Uterus (tissue), 2 donors: Measurements from ENCODE around the gene VKORC1.

Experiments
- CTCF ChIP-seq, 4 experiments: fragments of 200-600 bp in 2 of 4; fragments of 450-650 bp in 2 of 4; sonication (generic) in 2 of 4; IDR thresholded peaks; one replicate each; pipeline ENCODE4 v1.5.1; 2016 to 2019; ENCODE audit warnings: antibody characterized with exemption in 4 of 4, mild to moderate bottlenecking in 2 of 4, moderate library complexity in 1 of 4
- POLR2A ChIP-seq, 2 donors: fragments of 450-650 bp; IDR thresholded peaks; one replicate each; pipeline ENCODE4 v1.6.1; 2016; ENCODE audit warnings: antibody characterized with exemption in 2 of 2, mild to moderate bottlenecking in 1 of 2, moderate library complexity in 1 of 2

GRCh38 chr16:31108794-31109558, 14.4 kb upstream of the VKORC1 start:
- TF ChIP-seq CTCF (IDR thresholded peaks at IDR 0.05) (no peak), POLR2A (IDR thresholded peaks at IDR 0.05) (no peak)
